GM18507 (cell line): ENCODE data around the gene MKNK1.
"Not testable (repeated sequence)": the region's sequence is repeated elsewhere in the genome, so short reads cannot be mapped to it uniquely, and the experiment has no call there.

Experiments used
- DNase-seq: peaks from one replicate; pipeline ENCODE4 v3.0.0; 2011; ENCODE audit warnings: low read depth; ENCODE audit not compliant: insufficient read length; ENCODE audit errors: extremely low spot score
- FAIRE-seq: peaks from 2 replicates; lab custom pipeline; 2011; peaks lifted over from hg19 to GRCh38; lab: Jason Lieb, UNC

Gene MKNK1

GRCh38 chr1:46603858-46604549, at the start of gene MKNK1:
TSS of gene MKNK1 (minus strand) at chr1:46604268. CDS start at chr1:46583327, 20,941 bp downstream.
- FAIRE-seq (peak; percentile 93), DNase-seq (peak; percentile 100)

- DNase-seq = no peak
- FAIRE-seq = no peak
These were observed 49.4 kb upstream of the MKNK1 start for GRCh38 chr1:46653405-46653958.

GRCh38 chr1:46652321-46653100, 48.4 kb upstream of the MKNK1 start:
- FAIRE-seq = no peak
- no peak for DNase-seq

GRCh38 chr1:46651152-46651551, 47.1 kb upstream of the MKNK1 start:
- FAIRE-seq = not testable (repeated sequence)

GRCh38 chr1:46650491-46650890, 46.4 kb upstream of the MKNK1 start:
- no peak for DNase-seq
- FAIRE-seq = no peak

More at GRCh38 chr1:46651152-46651551, 47.1 kb upstream of the MKNK1 start:
- not testable (repeated sequence) for DNase-seq

GRCh38 chr1:46649764-46650163, 45.7 kb upstream of the MKNK1 start:
- DNase-seq (no peak), FAIRE-seq (no peak)

GRCh38 chr1:46647611-46648010, 43.5 kb upstream of the MKNK1 start:
- no peak for FAIRE-seq

GRCh38 chr1:46646844-46647243, 42.8 kb upstream of the MKNK1 start:
- FAIRE-seq (no peak), DNase-seq (no peak)

More at GRCh38 chr1:46647611-46648010, 43.5 kb upstream of the MKNK1 start:
- DNase-seq = no peak

GRCh38 chr1:46646331-46646730, 42.3 kb upstream of the MKNK1 start:
- DNase-seq (no peak), FAIRE-seq (no peak)

- no peak for DNase-seq
- no peak for FAIRE-seq
These were observed 41.7 kb upstream of the MKNK1 start for GRCh38 chr1:46645815-46646214.

- FAIRE-seq = no peak
- DNase-seq = no peak
These were observed 39.3 kb upstream of the MKNK1 start for GRCh38 chr1:46643368-46643775.

- FAIRE-seq (no peak), DNase-seq (no peak)
These were observed 38.1 kb upstream of the MKNK1 start for GRCh38 chr1:46642115-46642680.

GRCh38 chr1:46639547-46639946, 35.5 kb upstream of the MKNK1 start:
- DNase-seq = no peak
- FAIRE-seq = no peak

GRCh38 chr1:46638921-46639320, 34.9 kb upstream of the MKNK1 start:
- FAIRE-seq (no peak), DNase-seq (no peak)

- no peak for DNase-seq
- FAIRE-seq = no peak
These were observed 33.5 kb upstream of the MKNK1 start for GRCh38 chr1:46637444-46638083.

GRCh38 chr1:46635205-46635604, 31.1 kb upstream of the MKNK1 start:
- no peak for DNase-seq
- FAIRE-seq = no peak

- FAIRE-seq = no peak
- no peak for DNase-seq
These were observed 26.7 kb upstream of the MKNK1 start for GRCh38 chr1:46630719-46631118.

- no peak for FAIRE-seq
- no peak for DNase-seq
These were observed 19.9 kb upstream of the MKNK1 start for GRCh38 chr1:46623743-46624644.

GRCh38 chr1:46622344-46622743, 18.3 kb upstream of the MKNK1 start:
- FAIRE-seq = no peak
- DNase-seq = no peak
